OCI-LY1 (cell line): ENCODE results near the gene ILF3.

Experiments used
- H2AFZ ChIP-seq: fragments of 200-600 bp; sonication (generic), shearing (Covaris generic); 2 replicates; pipeline ENCODE4 v1.6.0; 2014; ENCODE audit warnings: antibody characterized with exemption, mild to moderate bottlenecking, low read length
- H3F3A ChIP-seq: fragments of 200-600 bp; sonication (generic), shearing (Covaris generic); 2 replicates; pipeline ENCODE4 v1.6.0; 2014; ENCODE audit warnings: mild to moderate bottlenecking, antibody characterized with exemption, low read length, moderate library complexity; ENCODE audit not compliant: insufficient read depth
- H3K27ac ChIP-seq: fragments of 200-600 bp; sonication (generic); 2 replicates; pipeline ENCODE4 v1.5.1; 2014; ENCODE audit warnings: low read length, mixed run types, mild to moderate bottlenecking, low read depth; ENCODE audit not compliant: poor library complexity, severe bottlenecking
- H3K27me3 ChIP-seq: fragments of 200-600 bp; sonication (generic); 2 replicates; pipeline ENCODE4 v1.6.0; 2014; ENCODE audit warnings: antibody characterized with exemption, mild to moderate bottlenecking, low read length, moderate library complexity; ENCODE audit not compliant: insufficient read depth
- H3K36me3 ChIP-seq: fragments of 200-600 bp; sonication (generic); 2 replicates; pipeline ENCODE4 v1.6.1; 2014; ENCODE audit warnings: mild to moderate bottlenecking, antibody characterized with exemption, low read length, moderate library complexity, mixed read lengths; ENCODE audit not compliant: insufficient read depth
- H3K4me1 ChIP-seq: fragments of 200-600 bp; sonication (generic); 2 replicates; pipeline ENCODE4 v1.5.1; 2014; ENCODE audit warnings: mild to moderate bottlenecking, low read length, moderate library complexity; ENCODE audit not compliant: insufficient read depth, severe bottlenecking
- H3K4me2 ChIP-seq: fragments of 200-600 bp; sonication (generic), shearing (Covaris generic); 2 replicates; pipeline ENCODE4 v1.6.1; 2014; ENCODE audit warnings: low read length
- H3K4me3 ChIP-seq: fragments of 200-600 bp; sonication (generic); 2 replicates; pipeline ENCODE4 v1.5.1; 2014; ENCODE audit warnings: low read length, low read depth, mild to moderate bottlenecking, mixed read lengths; ENCODE audit not compliant: poor library complexity, severe bottlenecking
- H3K79me2 ChIP-seq: fragments of 200-600 bp; shearing (Covaris generic); 2 replicates; pipeline ENCODE4 v1.6.1; 2016; ENCODE audit warnings: mixed run types, low read length, mixed read lengths; ENCODE audit not compliant: insufficient read depth
- H3K9ac ChIP-seq: fragments of 200-600 bp; sonication (generic), shearing (Covaris generic); 2 replicates; pipeline ENCODE4 v1.6.1; 2014; ENCODE audit warnings: mild to moderate bottlenecking, low read length, mixed read lengths
- H3K9me2 ChIP-seq: fragments of 200-600 bp; sonication (generic), shearing (Covaris generic); 2 replicates; pipeline ENCODE4 v1.6.1; 2014; ENCODE audit warnings: low read depth, mild to moderate bottlenecking, low read length, mixed read lengths
- H3K9me3 ChIP-seq: fragments of 200-600 bp; shearing (Covaris generic); 2 replicates; pipeline ENCODE4 v1.6.1; 2014; ENCODE audit warnings: low read length, mixed read lengths
- H4K20me1 ChIP-seq: fragments of 200-600 bp; sonication (generic), shearing (Covaris generic); 2 replicates; pipeline ENCODE4 v1.6.0; 2016; ENCODE audit warnings: mild to moderate bottlenecking, low read length; ENCODE audit not compliant: insufficient read depth
- EZH2 ChIP-seq: fragments of 200-600 bp; sonication (generic), shearing (Covaris generic); IDR thresholded peaks from 2 replicates; pipeline ENCODE4 v1.8.0; 2017; ENCODE audit warnings: borderline replicate concordance, mixed run types, mild to moderate bottlenecking, antibody characterized with exemption, low read length, moderate library complexity, mixed read lengths
- TF ChIP-seq, protein P1 (sequence below): fragments of 200-600 bp; sonication (generic), shearing (Covaris generic); IDR thresholded peaks from 2 replicates; pipeline ENCODE4 v1.5.1; 2017; ENCODE audit warnings: mild to moderate bottlenecking, antibody characterized with exemption, low read length, moderate library complexity, mixed read lengths

Gene ILF3

DNA sequence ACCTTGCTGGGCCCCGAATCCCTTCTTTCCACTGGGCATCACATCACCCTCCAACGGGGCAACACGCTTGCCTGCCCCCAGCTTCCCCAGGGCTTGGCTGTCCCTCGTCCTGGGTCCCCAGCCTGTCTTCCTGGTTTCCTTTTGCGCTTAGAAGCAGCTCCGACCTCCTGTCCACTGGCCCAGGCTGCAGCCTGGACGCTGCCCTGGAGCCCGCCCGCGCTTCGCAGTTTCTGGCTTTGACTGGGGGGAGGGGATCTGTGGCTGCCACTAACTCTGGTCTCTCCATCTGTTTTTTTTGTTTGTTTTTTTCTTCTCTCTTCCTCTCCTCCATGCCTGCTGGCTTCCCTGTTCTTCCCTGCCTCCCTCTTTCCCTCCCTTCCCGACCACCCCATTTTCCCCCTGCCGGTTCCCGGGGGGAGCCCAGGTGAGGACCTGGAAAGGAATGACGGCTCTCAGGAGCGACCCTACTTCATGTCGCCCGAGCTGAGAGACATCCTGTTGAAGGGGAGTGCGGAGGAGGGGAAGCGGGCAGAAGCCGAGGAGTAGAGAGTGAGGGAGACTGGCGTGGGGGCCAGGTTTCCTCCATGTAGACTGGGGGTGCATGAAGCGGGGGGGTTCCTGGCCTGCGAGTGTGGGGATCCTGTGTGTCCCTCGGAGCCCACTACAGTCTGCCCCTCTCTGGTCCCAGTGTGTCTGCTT lies 11.5 kb upstream of the ILF3 start:
- no peaks in the 10 kb centered on the region for H3K27me3 ChIP-seq
- H3K4me1 ChIP-seq = no peaks in the 10 kb centered on the region
- H3K9me3 ChIP-seq = no peaks in the 10 kb centered on the region
- no peaks in the 10 kb centered on the region for H4K20me1 ChIP-seq
- no peaks in the 10 kb centered on the region for H3K79me2 ChIP-seq
- peaks cover 57% of the 10 kb centered on the region for H3K36me3 ChIP-seq
- no peak overlapping the region for H3K27ac ChIP-seq
- no peak overlapping the region for H3K4me2 ChIP-seq
- no peak overlapping the region for H3K9ac ChIP-seq
- no peak overlapping the region for H2AFZ ChIP-seq
- H3K4me3 ChIP-seq = no peak overlapping the region
- H3F3A ChIP-seq = no peaks in the 10 kb centered on the region
- H3K9me2 ChIP-seq = no peaks in the 10 kb centered on the region
- TF ChIP-seq, protein P1, sequence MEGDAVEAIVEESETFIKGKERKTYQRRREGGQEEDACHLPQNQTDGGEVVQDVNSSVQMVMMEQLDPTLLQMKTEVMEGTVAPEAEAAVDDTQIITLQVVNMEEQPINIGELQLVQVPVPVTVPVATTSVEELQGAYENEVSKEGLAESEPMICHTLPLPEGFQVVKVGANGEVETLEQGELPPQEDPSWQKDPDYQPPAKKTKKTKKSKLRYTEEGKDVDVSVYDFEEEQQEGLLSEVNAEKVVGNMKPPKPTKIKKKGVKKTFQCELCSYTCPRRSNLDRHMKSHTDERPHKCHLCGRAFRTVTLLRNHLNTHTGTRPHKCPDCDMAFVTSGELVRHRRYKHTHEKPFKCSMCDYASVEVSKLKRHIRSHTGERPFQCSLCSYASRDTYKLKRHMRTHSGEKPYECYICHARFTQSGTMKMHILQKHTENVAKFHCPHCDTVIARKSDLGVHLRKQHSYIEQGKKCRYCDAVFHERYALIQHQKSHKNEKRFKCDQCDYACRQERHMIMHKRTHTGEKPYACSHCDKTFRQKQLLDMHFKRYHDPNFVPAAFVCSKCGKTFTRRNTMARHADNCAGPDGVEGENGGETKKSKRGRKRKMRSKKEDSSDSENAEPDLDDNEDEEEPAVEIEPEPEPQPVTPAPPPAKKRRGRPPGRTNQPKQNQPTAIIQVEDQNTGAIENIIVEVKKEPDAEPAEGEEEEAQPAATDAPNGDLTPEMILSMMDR = no peak
- no peak for TF ChIP-seq EZH2

DNA sequence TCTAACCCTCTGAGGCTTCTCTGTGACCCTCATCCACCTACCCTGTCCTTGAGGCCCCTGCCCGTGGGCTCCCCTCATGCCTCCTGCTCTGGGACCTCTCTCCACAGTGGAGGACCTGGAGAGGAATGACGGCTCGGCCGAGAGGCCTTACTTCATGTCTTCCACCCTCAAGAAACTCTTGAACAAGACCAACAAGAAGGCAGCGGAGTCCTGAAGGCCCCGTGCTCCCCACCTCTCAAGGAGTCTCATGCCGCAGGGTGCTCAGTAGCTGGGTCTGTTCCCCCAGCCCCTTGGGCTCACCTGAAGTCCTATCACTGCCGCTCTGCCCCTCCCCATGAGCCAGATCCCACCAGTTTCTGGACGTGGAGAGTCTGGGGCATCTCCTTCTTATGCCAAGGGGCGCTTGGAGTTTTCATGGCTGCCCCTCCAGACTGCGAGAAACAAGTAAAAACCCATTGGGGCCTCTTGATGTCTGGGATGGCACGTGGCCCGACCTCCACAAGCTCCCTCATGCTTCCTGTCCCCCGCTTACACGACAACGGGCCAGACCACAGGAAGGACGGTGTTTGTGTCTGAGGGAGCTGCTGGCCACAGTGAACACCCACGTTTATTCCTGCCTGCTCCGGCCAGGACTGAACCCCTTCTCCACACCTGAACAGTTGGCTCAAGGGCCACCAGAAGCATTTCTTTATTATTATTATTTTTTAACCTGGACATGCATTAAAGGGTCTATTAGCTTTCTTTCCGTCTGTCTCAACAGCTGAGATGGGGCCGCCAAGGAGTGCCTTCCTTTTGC lies 10.8 kb upstream of the ILF3 start:
- no peak overlapping the region for H3K4me3 ChIP-seq
- no peak overlapping the region for H3K9ac ChIP-seq
- H3K9me2 ChIP-seq = no peaks in the 10 kb centered on the region
- no peak overlapping the region for H2AFZ ChIP-seq
- H3K4me1 ChIP-seq = no peaks in the 10 kb centered on the region
- no peaks in the 10 kb centered on the region for H3K9me3 ChIP-seq
- H3K27ac ChIP-seq = no peak overlapping the region
- no peaks in the 10 kb centered on the region for H3F3A ChIP-seq
- no peak overlapping the region for H3K4me2 ChIP-seq
- TF ChIP-seq, protein P1 = no peak
- TF ChIP-seq EZH2 = no peak
- peaks cover 50% of the 10 kb centered on the region for H3K36me3 ChIP-seq
- no peaks in the 10 kb centered on the region for H3K79me2 ChIP-seq
- no peaks in the 10 kb centered on the region for H4K20me1 ChIP-seq
- no peaks in the 10 kb centered on the region for H3K27me3 ChIP-seq

DNA sequence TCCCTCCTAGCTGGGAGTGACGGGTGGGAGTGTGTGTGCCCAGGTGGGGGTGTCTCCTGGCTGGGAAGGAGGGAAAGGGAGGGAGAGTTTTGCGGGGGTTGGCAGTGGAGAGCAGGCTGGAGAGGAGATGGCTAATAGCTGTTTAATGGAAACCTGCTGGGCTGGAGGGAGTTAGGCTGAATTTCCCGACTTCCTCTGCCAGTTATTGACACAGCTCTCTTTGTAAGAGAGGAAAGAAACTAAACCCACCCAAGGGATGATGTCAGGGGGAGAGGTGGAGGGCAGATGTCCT lies 10.2 kb upstream of the ILF3 start:
- Histone ChIP-seq H3K9me3 (no peaks in the 10 kb centered on the region), H3K36me3 (peaks cover 49% of the 10 kb centered on the region), H3K27me3 (no peaks in the 10 kb centered on the region), H2AFZ (no peak overlapping the region), H3K79me2 (no peaks in the 10 kb centered on the region), H3K9me2 (no peaks in the 10 kb centered on the region), H3K4me1 (no peaks in the 10 kb centered on the region), H3F3A (no peaks in the 10 kb centered on the region), H4K20me1 (no peaks in the 10 kb centered on the region), H3K9ac (no peak overlapping the region), H3K27ac (no peak overlapping the region), H3K4me3 (no peak overlapping the region), H3K4me2 (no peak overlapping the region)
- TF ChIP-seq, protein P1 = no peak
- no peak for TF ChIP-seq EZH2
